HL-60 (cell line): ENCODE measurements around the gene CREB3L4.
A peak's percentile ranks its signal among the peaks of the same experiment; 100 is the strongest.

Experiments used
- DNase-seq, 2 experiments: peaks; one replicate each; pipeline ENCODE4 v3.0.0-alpha.2; 2010 to 2020; ENCODE audit warnings: low read depth in 1 of 2, low spot score in 1 of 2
- H3K27ac ChIP-seq: fragments of 250-450 bp; sonication (Bioruptor Pico); replicated peaks from 2 replicates; pipeline ENCODE4 v1.5.1; 2020; ENCODE audit warnings: mild to moderate bottlenecking, moderate library complexity
- H3K27me3 ChIP-seq: fragments of 250-450 bp; sonication (Bioruptor Pico); 2 replicates; pipeline ENCODE4 v1.5.1; 2021; ENCODE audit warnings: mild to moderate bottlenecking, moderate library complexity; ENCODE audit not compliant: insufficient read depth, poor library complexity, severe bottlenecking
- H3K4me3 ChIP-seq: replicated peaks from 2 replicates; pipeline ENCODE4 v1.5.1; 2011; ENCODE audit warnings: mild to moderate bottlenecking, control low read depth, low read length; ENCODE audit not compliant: insufficient read depth
- CTCF ChIP-seq: IDR thresholded peaks from one replicate; pipeline ENCODE4 v1.5.1; 2011; ENCODE audit warnings: low read length, control low read depth, inconsistent platforms; ENCODE audit not compliant: insufficient read depth
- GABPA ChIP-seq: IDR thresholded peaks from 2 replicates; pipeline ENCODE4 v1.6.1; 2012; ENCODE audit warnings: low read depth
- POLR2AphosphoS5 ChIP-seq: IDR thresholded peaks from 2 replicates; pipeline ENCODE4 v1.6.1; 2012; ENCODE audit warnings: low read depth
- REST ChIP-seq: IDR thresholded peaks from 2 replicates; pipeline ENCODE4 v1.6.1; 2012; ENCODE audit warnings: low read depth; ENCODE audit not compliant: insufficient replicate concordance
- SPI1 ChIP-seq: IDR thresholded peaks from 2 replicates; pipeline ENCODE4 v1.6.1; 2012; ENCODE audit warnings: low read depth, mild to moderate bottlenecking, borderline replicate concordance

The CREB3L4 gene

GRCh38 chr1:153944005-153944826 is 23.5 kb upstream of the CREB3L4 start:
- Histone ChIP-seq H3K27me3 (no peaks in the 10 kb centered on the region), H3K27ac (peak overlapping the region; percentile 96), H3K4me3 (peak overlapping the region; percentile 68)
- TF ChIP-seq SPI1 (no peak), GABPA (no peak), CTCF (no peak), REST (no peak), POLR2AphosphoS5 (no peak)
- peak in 1 of 2 experiments; percentile 56 for DNase-seq

- H3K4me3 ChIP-seq: peak overlapping the region; percentile 68
Measured at GRCh38 chr1:153944827-153945117, 22.9 kb upstream of the CREB3L4 start.

More at GRCh38 chr1:153944827-153945117, 22.9 kb upstream of the CREB3L4 start:
- Histone ChIP-seq H3K27me3 (no peaks in the 10 kb centered on the region), H3K27ac (peak overlapping the region; percentile 96)
- no peak for DNase-seq
- TF ChIP-seq SPI1 (no peak), CTCF (no peak), GABPA (no peak), REST (no peak), POLR2AphosphoS5 (no peak)
